Measurements from ENCODE around the gene RAB36.

The RAB36 gene

DNA sequence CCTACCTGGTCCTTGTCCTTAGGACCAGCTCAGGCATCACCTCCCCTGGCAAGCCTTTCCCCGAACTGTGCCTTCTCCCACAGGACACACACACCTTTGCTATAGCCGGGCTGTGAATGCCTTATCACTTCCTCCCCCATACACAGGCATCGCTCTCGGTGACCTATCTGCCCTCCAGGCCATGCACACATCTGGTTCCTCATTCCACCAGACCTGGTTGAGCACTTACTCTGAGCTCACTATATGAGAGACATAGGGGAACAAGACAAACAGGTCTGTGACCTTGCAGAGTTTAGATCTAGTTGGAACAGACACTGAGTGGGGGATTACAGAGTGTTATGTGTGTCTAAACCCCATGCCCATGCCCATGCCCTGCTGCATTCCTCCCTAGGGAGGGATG lies 31.9 kb downstream of the RAB36 start:
- peaks cover 7% of the 10 kb centered on the region for H3F3A ChIP-seq (ENCODE audit: control insufficient read depth, insufficient read depth)
- peaks cover 17% of the 10 kb centered on the region for H3K9me3 ChIP-seq (ENCODE audit: control insufficient read depth, insufficient read depth, low read length)
- peaks cover 15% of the 10 kb centered on the region for H3K79me2 ChIP-seq (ENCODE audit: control insufficient read depth, low read length)
- peaks cover under 1% of the 10 kb centered on the region; the same call in 1 of the 2 replicates for H4K20me1 ChIP-seq (ENCODE audit: control insufficient read depth, insufficient read depth, low read depth, low read length)
- H3K27ac ChIP-seq (ENCODE audit: low read depth, low read length), result no peak overlapping the region
- no peak overlapping the region for H3K4me3 ChIP-seq (ENCODE audit: low read length)
- H3K4me1 ChIP-seq (ENCODE audit: control insufficient read depth, low read length), result peaks cover 34% of the 10 kb centered on the region
- no peaks in the 10 kb centered on the region for H3K9me2 ChIP-seq (replicated peaks; ENCODE audit: control insufficient read depth, low read length)
- no peaks in the 10 kb centered on the region for H3K27me3 ChIP-seq (ENCODE audit: control insufficient read depth, low read length)
- H3K36me3 ChIP-seq (ENCODE audit: control insufficient read depth, low read length), result peaks cover 10% of the 10 kb centered on the region
- no peak overlapping the region for H3K4me2 ChIP-seq (ENCODE audit: low read length)
- no peak for TF ChIP-seq EZH2phosphoT487 (IDR thresholded peaks at IDR 0.05; ENCODE audit: borderline replicate concordance, low read length)
- no peak for TF ChIP-seq CTCF (IDR thresholded peaks at IDR 0.05; ENCODE audit: low read depth, low read length, poor library complexity, severe bottlenecking)

- Histone ChIP-seq H3K4me3 (ENCODE audit: low read length) (no peak overlapping the region), H3K9me2 (replicated peaks; ENCODE audit: control insufficient read depth, low read length) (no peaks in the 10 kb centered on the region), H3K27ac (ENCODE audit: low read depth, low read length) (no peak overlapping the region), H3K4me2 (ENCODE audit: low read length) (peak overlapping the region; percentile 57; the same call in 1 of the 2 replicates), H3K79me2 (ENCODE audit: control insufficient read depth, low read length) (peaks cover 30% of the 10 kb centered on the region), H3K36me3 (ENCODE audit: control insufficient read depth, low read length) (peaks cover 25% of the 10 kb centered on the region), H3K27me3 (ENCODE audit: control insufficient read depth, low read length) (no peaks in the 10 kb centered on the region), H3K4me1 (ENCODE audit: control insufficient read depth, low read length) (peaks cover 40% of the 10 kb centered on the region), H3F3A (ENCODE audit: control insufficient read depth, insufficient read depth) (peaks cover 7% of the 10 kb centered on the region), H3K9me3 (ENCODE audit: control insufficient read depth, insufficient read depth, low read length) (peaks cover 17% of the 10 kb centered on the region), H4K20me1 (ENCODE audit: control insufficient read depth, insufficient read depth, low read depth, low read length) (peaks cover 15% of the 10 kb centered on the region)
- TF ChIP-seq EZH2phosphoT487 (IDR thresholded peaks at IDR 0.05; ENCODE audit: borderline replicate concordance, low read length), result no peak
- peak; percentile 95 for TF ChIP-seq CTCF (IDR thresholded peaks at IDR 0.05; ENCODE audit: low read depth, low read length, poor library complexity, severe bottlenecking)
These were observed 33.4 kb downstream of the RAB36 start for GRCh38 chr22:23178512-23179254.

DNA sequence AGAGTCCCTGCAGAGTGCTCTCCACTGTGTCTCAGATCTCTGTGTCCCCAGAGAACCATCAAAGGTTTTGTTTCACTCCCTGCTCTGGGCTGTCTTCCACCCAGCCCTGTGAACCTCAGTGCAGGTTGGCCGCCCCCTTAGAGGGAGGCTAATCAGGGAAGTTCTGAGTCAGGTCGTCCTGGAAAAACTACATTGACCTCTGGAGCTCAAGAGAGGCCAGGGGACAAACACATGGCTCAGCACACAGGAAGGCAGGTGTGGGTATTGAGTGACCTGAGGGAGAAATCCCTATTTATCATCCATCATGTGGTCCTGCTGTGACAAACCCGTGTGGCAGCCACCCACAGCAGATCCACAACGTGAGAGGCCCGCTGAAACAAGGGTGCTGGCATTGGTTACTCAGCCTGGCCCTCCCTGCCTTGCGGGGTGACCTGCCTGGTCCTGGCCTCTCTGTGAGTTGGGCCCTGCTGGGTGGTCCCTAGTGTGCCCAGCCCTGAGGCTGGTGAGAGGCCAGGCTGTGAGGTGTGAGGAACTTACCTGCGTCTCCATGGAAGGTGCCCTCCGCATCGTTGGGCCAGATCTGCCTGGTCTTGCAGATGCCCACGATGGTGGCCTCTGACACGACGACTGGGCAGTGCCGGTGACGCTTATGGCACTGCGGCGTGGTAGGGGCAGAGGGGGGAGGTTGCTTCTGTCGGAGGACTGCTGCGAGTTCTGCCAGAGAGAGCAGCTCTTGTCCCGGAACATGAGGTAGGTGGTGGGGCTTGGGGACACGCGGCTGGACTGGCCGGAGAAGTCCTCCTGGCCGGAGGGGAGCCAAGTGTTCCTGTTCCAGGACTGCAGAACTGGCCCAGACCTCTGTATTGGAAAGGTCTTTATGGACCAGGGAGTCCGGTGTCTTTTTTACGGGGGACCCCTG lies 34.4 kb downstream of the RAB36 start:
- Histone ChIP-seq H3K9me3 (ENCODE audit: control insufficient read depth, insufficient read depth, low read length) (peaks cover 17% of the 10 kb centered on the region), H3K36me3 (ENCODE audit: control insufficient read depth, low read length) (peaks cover 34% of the 10 kb centered on the region), H4K20me1 (ENCODE audit: control insufficient read depth, insufficient read depth, low read depth, low read length) (peaks cover 22% of the 10 kb centered on the region), H3K79me2 (ENCODE audit: control insufficient read depth, low read length) (peaks cover 39% of the 10 kb centered on the region), H3K4me2 (ENCODE audit: low read length) (peak overlapping the region; percentile 57), H3K27me3 (ENCODE audit: control insufficient read depth, low read length) (no peaks in the 10 kb centered on the region), H3K4me3 (ENCODE audit: low read length) (peak overlapping the region; percentile 60), H3F3A (ENCODE audit: control insufficient read depth, insufficient read depth) (peaks cover 11% of the 10 kb centered on the region), H3K4me1 (ENCODE audit: control insufficient read depth, low read length) (peaks cover 50% of the 10 kb centered on the region), H3K9me2 (replicated peaks; ENCODE audit: control insufficient read depth, low read length) (no peaks in the 10 kb centered on the region), H3K27ac (ENCODE audit: low read depth, low read length) (no peak overlapping the region)
- TF ChIP-seq EZH2phosphoT487 (IDR thresholded peaks at IDR 0.05; ENCODE audit: borderline replicate concordance, low read length) (no peak), CTCF (IDR thresholded peaks at IDR 0.05; ENCODE audit: low read depth, low read length, poor library complexity, severe bottlenecking) (no peak)
